ENCODE results near the gene RALGPS1.

The RALGPS1 gene

GRCh38 chr9:127135056-127135745, 220.6 kb downstream of the RALGPS1 start:
- H3K27ac ChIP-seq (ENCODE audit: extremely low read depth, low read depth, low read length) = no peak overlapping the region
- H3K4me3 ChIP-seq (ENCODE audit: low read depth, low read length) = no peak overlapping the region
- TF ChIP-seq ZNF621 (tag by site-specific recombination; IDR thresholded peaks at IDR 0.05) (no peak), ZNF449 (tag by site-specific recombination; IDR thresholded peaks at IDR 0.05) (no peak), ZNF416 (tag by site-specific recombination; IDR thresholded peaks at IDR 0.05) (no peak), ZNF221 (tag by site-specific recombination; IDR thresholded peaks at IDR 0.05; ENCODE audit: borderline replicate concordance) (no peak), BCL6B (tag by site-specific recombination; IDR thresholded peaks at IDR 0.05) (no peak), ZNF629 (tag by site-specific recombination; IDR thresholded peaks at IDR 0.05) (no peak), ZNF248 (tag by site-specific recombination; IDR thresholded peaks at IDR 0.05) (no peak), SP7 (tag by site-specific recombination; IDR thresholded peaks at IDR 0.05) (no peak), OVOL3 (tag by site-specific recombination; IDR thresholded peaks at IDR 0.05) (no peak), CTCF (tag by site-specific recombination; IDR thresholded peaks at IDR 0.05) (no peak), BCL11B (tag by site-specific recombination; IDR thresholded peaks at IDR 0.05; ENCODE audit: low read depth) (no peak), ZNF155 (tag by site-specific recombination; IDR thresholded peaks at IDR 0.05) (no peak), ZNF266 (tag by site-specific recombination; IDR thresholded peaks at IDR 0.05; ENCODE audit: low read depth) (no peak), ZNF560 (tag by site-specific recombination; IDR thresholded peaks at IDR 0.05; ENCODE audit: borderline replicate concordance) (no peak), ZNF707 (tag by site-specific recombination; IDR thresholded peaks at IDR 0.05) (no peak), ZFP69B (tag by site-specific recombination; IDR thresholded peaks at IDR 0.05) (no peak), GLIS2 (tag by site-specific recombination; IDR thresholded peaks at IDR 0.05) (no peak), ZNF112 (tag by site-specific recombination; IDR thresholded peaks at IDR 0.05) (no peak), ZNF404 (tag by site-specific recombination; IDR thresholded peaks at IDR 0.05) (no peak), ZNF521 (tag by site-specific recombination; IDR thresholded peaks at IDR 0.05) (no peak)
- no peaks in the 10 kb centered on the region for H3K4me1 ChIP-seq (ENCODE audit: control insufficient read depth, insufficient read depth, low read length)
- H3K36me3 ChIP-seq (ENCODE audit: control insufficient read depth in 2 of 2, insufficient read depth in 1 of 2, low read length in 2 of 2) = no peaks in the 10 kb centered on the region
- ChIA-PET CTCF (no interaction called here), POLR2A (no interaction called here)
- H3K9me3 ChIP-seq (ENCODE audit: control insufficient read depth, insufficient read depth, low read depth, low read length) = no peaks in the 10 kb centered on the region

DNA sequence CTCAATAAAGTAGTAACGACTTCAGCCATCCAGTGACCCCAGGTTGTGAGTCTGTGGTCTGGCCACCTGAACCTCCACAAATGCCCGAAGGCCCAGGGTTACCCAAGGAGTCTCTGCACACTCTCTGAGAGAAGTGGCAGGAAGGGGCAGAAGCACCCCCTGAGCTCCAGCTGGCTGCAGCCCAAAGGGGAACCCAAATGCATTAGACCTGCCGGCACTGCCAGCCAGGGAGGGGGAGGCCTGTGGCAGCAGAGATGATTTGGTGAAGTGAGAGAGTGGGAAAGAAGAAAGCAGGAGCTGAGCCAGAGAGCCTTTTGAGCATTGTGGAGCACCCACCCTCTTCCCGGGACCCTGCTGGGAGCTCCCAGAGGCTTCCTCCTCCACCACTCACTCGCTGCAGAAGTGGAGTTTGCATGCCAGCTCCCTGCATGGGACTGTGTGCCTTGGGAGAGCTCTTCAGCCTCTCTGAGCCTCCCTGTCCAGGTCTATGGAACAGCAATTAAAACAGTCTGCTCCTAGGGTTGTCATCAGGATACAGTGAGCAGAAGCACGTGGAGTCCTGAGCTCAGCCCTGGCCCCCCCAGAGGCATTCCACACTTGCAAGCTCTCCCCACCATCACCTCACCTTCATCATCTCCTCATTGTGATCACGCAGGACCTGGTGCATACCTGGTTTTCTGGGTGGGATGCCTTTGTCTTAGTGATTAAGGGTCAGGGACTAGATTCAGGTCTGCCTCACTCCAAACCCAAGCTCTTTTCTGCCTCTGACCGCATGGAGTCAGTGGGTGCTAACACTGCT, 221.7 kb downstream of the RALGPS1 start:
- Histone ChIP-seq H3K27ac (ENCODE audit: extremely low read depth, low read depth, low read length) (no peak overlapping the region), H3K9me3 (ENCODE audit: control insufficient read depth, insufficient read depth, low read depth, low read length) (no peaks in the 10 kb centered on the region), H3K4me3 (ENCODE audit: low read depth, low read length) (no peak overlapping the region), H3K4me1 (ENCODE audit: control insufficient read depth, insufficient read depth, low read length) (no peaks in the 10 kb centered on the region), H3K36me3 (ENCODE audit: control insufficient read depth in 2 of 2, insufficient read depth in 1 of 2, low read length in 2 of 2) (no peaks in the 10 kb centered on the region)
- ChIA-PET CTCF (no interaction called here), POLR2A (no interaction called here)
- no peak for TF ChIP-seq ZBTB1 (tag by site-specific recombination; IDR thresholded peaks at IDR 0.05)
- TF ChIP-seq ZNF768 (tag by site-specific recombination; IDR thresholded peaks at IDR 0.05) = no peak
- no peak for TF ChIP-seq SETDB1 (IDR thresholded peaks at IDR 0.05; ENCODE audit: insufficient read length, low read length)
- TF ChIP-seq SALL2 (tag by site-specific recombination; IDR thresholded peaks at IDR 0.05; ENCODE audit: borderline replicate concordance) = no peak
- no peak for TF ChIP-seq MZF1 (tag by site-specific recombination; IDR thresholded peaks at IDR 0.05; ENCODE audit: borderline replicate concordance)
- TF ChIP-seq ZNF404 (tag by site-specific recombination; IDR thresholded peaks at IDR 0.05) = no peak
- TF ChIP-seq ZNF433 (tag by site-specific recombination; IDR thresholded peaks at IDR 0.05; ENCODE audit: low read depth) = no peak
- TF ChIP-seq ZNF394 (tag by site-specific recombination; IDR thresholded peaks at IDR 0.05; ENCODE audit: borderline replicate concordance) = no peak
- no peak for TF ChIP-seq ZBTB48 (tag by site-specific recombination; IDR thresholded peaks at IDR 0.05)
- TF ChIP-seq SP2 (tag by site-specific recombination; IDR thresholded peaks at IDR 0.05) = no peak
